ENCODE results near the gene GPAT3. TPM values are rescaled to one million over a fixed set of nuclear protein-coding genes. Genes with fewer than 3 reads are reported as not detected.

Gene GPAT3
- total and polyA plus RNA-seq, 2 of the 8 experiments (the other 6 are each of a cell fraction or from before 2014, with no cell fraction given): 0.23 to 2.0 TPM

DNA sequence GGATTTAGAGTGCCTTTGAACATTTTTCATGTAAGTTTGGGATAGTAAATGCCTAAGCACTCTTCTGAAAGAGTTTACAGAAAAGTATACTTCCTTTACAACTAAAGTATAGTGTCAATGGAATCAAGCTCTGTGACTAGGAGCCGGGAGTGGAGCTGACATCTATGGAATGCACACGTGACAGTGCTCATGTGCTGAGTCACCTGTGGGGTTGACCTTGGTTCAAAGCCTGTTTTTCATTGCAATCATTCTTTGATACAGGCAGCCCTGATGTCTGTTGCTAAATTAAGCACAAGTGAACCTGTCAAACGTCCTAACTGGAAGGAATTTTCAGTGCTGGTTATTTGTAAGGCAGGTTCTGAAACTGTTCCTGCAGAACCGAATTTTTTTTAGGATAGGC lies 82.5 kb downstream of the GPAT3 start:
- H3K79me2 ChIP-seq (ENCODE audit: control insufficient read depth in 1 of 2, insufficient read depth in 2 of 2, low read length in 2 of 2): no peaks in the 10 kb centered on the region
- no peaks in the 10 kb centered on the region for H3K36me3 ChIP-seq (ENCODE audit: control insufficient read depth in 2 of 4, insufficient read depth in 4 of 4, low read length in 3 of 4)
- H2AK5ac ChIP-seq (ENCODE audit: low read depth, low read length): no peak overlapping the region
- no peak overlapping the region for H3K4ac ChIP-seq (replicated peaks; ENCODE audit: insufficient read length, low read depth, low read length)
- H4K20me1 ChIP-seq (replicated peaks in 1 of 2; ENCODE audit: control insufficient read depth in 1 of 2, insufficient read depth in 2 of 2, low read length in 2 of 2): no peaks in the 10 kb centered on the region
- no peaks in the 10 kb centered on the region for H3K23me2 ChIP-seq (ENCODE audit: low read depth, low read length)
- H3K79me1 ChIP-seq (ENCODE audit: low read depth, low read length): no peaks in the 10 kb centered on the region
- H3K56ac ChIP-seq (replicated peaks; ENCODE audit: insufficient read length, low read depth, low read length): no peak overlapping the region
- no peak overlapping the region for H4K5ac ChIP-seq (ENCODE audit: insufficient read length, low read depth, low read length)
- 60% methylated on average over 4 of the region's 4 CpGs; no CpG with 5 or more reads in 1 of the 2 experiments for WGBS, 2 experiments (ENCODE audit: extremely low coverage in 1 of 2, insufficient coverage in 1 of 2, insufficient read length in 1 of 2, insufficient replicate concordance in 2 of 2, low coverage in 1 of 2, low lambda C conversion rate in 2 of 2, missing lambda C conversion rate in 1 of 2)
- no peak overlapping the region for H3K9ac ChIP-seq (replicated peaks in 1 of 4; ENCODE audit: extremely low read depth in 1 of 4, low read depth in 3 of 4, low read length in 3 of 4)
- no peak overlapping the region for H3K4me3 ChIP-seq (ENCODE audit: extremely low read depth in 1 of 4, insufficient read depth in 2 of 4, low read depth in 3 of 4, low read length in 4 of 4)
- peaks cover 20 to 24% of the 10 kb centered on the region in 2 experiments for H3K9me3 ChIP-seq (ENCODE audit: insufficient read depth in 2 of 2, low read depth in 1 of 2, low read length in 1 of 2)
- H3K27me3 ChIP-seq (replicated peaks in 1 of 4; ENCODE audit: control insufficient read depth in 3 of 4, extremely low read depth in 1 of 4, insufficient read depth in 3 of 4, low read length in 3 of 4): no peaks in the 10 kb centered on the region
- H3K14ac ChIP-seq (ENCODE audit: insufficient read length): no peak overlapping the region
- no peak overlapping the region for H4K8ac ChIP-seq (ENCODE audit: extremely low read depth, insufficient read depth, low read length)
- H2BK120ac ChIP-seq (replicated peaks; ENCODE audit: low read depth, low read length): no peak overlapping the region
- H2BK12ac ChIP-seq (ENCODE audit: low read depth, low read length): no peak overlapping the region
- no peak overlapping the region for H3K18ac ChIP-seq (ENCODE audit: extremely low read depth, low read length)
- ChIA-PET CTCF (ENCODE audit: partially characterized antibody) (interaction anchor here (0.7 to 1.4 kb wide), 4 partner anchors 11 to 36 kb away, joined by 3 read pairs; no protein-coding TSS in a partner anchor), POLR2A (ENCODE audit: partially characterized antibody) (no interaction called here)
- FAIRE-seq (no peak), DNase-seq (ENCODE audit: low read depth in 1 of 2, low spot score in 2 of 2) (no peak)
- no peak overlapping the region for H2BK15ac ChIP-seq (ENCODE audit: low read length)
- H3K23ac ChIP-seq (ENCODE audit: insufficient read length): no peak overlapping the region
- H2AFZ ChIP-seq (ENCODE audit: low read length): no peak overlapping the region
- no peak overlapping the region for H2BK5ac ChIP-seq (ENCODE audit: low read depth, low read length)
- no peak overlapping the region for H3K4me2 ChIP-seq (ENCODE audit: insufficient read depth in 1 of 2, low read depth in 2 of 2, low read length in 2 of 2)
- no peak overlapping the region for H3K27ac ChIP-seq (ENCODE audit: low read depth, low read length)
- peaks cover 0 to 6% (median 0%) of the 10 kb centered on the region in 4 experiments; a peak in 1 of 7 replicates for H3K4me1 ChIP-seq (replicated peaks in 1 of 4; ENCODE audit: control insufficient read depth in 3 of 4, insufficient read depth in 4 of 4, low read length in 3 of 4)
- H4K91ac ChIP-seq (replicated peaks; ENCODE audit: insufficient read length, low read length): no peak overlapping the region
- no peak overlapping the region for H2BK20ac ChIP-seq (ENCODE audit: low read length)
- TF ChIP-seq, protein P1, sequence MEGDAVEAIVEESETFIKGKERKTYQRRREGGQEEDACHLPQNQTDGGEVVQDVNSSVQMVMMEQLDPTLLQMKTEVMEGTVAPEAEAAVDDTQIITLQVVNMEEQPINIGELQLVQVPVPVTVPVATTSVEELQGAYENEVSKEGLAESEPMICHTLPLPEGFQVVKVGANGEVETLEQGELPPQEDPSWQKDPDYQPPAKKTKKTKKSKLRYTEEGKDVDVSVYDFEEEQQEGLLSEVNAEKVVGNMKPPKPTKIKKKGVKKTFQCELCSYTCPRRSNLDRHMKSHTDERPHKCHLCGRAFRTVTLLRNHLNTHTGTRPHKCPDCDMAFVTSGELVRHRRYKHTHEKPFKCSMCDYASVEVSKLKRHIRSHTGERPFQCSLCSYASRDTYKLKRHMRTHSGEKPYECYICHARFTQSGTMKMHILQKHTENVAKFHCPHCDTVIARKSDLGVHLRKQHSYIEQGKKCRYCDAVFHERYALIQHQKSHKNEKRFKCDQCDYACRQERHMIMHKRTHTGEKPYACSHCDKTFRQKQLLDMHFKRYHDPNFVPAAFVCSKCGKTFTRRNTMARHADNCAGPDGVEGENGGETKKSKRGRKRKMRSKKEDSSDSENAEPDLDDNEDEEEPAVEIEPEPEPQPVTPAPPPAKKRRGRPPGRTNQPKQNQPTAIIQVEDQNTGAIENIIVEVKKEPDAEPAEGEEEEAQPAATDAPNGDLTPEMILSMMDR (IDR thresholded peaks at IDR 0.05; ENCODE audit: control extremely low read depth in 1 of 3, insufficient read depth in 1 of 3, low read depth in 1 of 3, low read length in 3 of 3): no peak
- TF ChIP-seq SIX5 (IDR thresholded peaks at IDR 0.05; ENCODE audit: low read depth, low read length): no peak
- no peak for TF ChIP-seq POLR2A (IDR thresholded peaks at IDR 0.05; ENCODE audit: control extremely low read depth in 1 of 2, low read depth in 2 of 2, low read length in 2 of 2)
- TF ChIP-seq YY1 (IDR thresholded peaks at IDR 0.05; ENCODE audit: low read depth, low read length): no peak
- TF ChIP-seq, protein P2, sequence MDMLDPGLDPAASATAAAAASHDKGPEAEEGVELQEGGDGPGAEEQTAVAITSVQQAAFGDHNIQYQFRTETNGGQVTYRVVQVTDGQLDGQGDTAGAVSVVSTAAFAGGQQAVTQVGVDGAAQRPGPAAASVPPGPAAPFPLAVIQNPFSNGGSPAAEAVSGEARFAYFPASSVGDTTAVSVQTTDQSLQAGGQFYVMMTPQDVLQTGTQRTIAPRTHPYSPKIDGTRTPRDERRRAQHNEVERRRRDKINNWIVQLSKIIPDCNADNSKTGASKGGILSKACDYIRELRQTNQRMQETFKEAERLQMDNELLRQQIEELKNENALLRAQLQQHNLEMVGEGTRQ (IDR thresholded peaks at IDR 0.05; ENCODE audit: low read length): peak; percentile 46; the same call in 1 of the 2 replicates
- TF ChIP-seq POLR2AphosphoS5 (IDR thresholded peaks at IDR 0.05; ENCODE audit: low read depth, low read length): no peak
- TF ChIP-seq SAP30 (IDR thresholded peaks at IDR 0.05; ENCODE audit: insufficient read depth, insufficient replicate concordance, low read length): no peak
- TF ChIP-seq KDM4A (IDR thresholded peaks at IDR 0.05; ENCODE audit: low read depth, low read length, severe bottlenecking): no peak
- TF ChIP-seq RNF2 (IDR thresholded peaks at IDR 0.05; ENCODE audit: borderline replicate concordance, low read depth, low read length, missing control alignments, poor library complexity, severe bottlenecking): no peak
- TF ChIP-seq SUZ12 (IDR thresholded peaks at IDR 0.05; ENCODE audit: low read length): no peak

All from H1 (cell line).